ENCODE data around the gene RMND5B.

The RMND5B gene

GRCh38 chr5:178136990-178137389 is 6.2 kb downstream of the RMND5B start:
- no peak for DNase-seq

GRCh38 chr5:178137991-178138390 is 7.2 kb downstream of the RMND5B start:
- no peak for DNase-seq

DNA sequence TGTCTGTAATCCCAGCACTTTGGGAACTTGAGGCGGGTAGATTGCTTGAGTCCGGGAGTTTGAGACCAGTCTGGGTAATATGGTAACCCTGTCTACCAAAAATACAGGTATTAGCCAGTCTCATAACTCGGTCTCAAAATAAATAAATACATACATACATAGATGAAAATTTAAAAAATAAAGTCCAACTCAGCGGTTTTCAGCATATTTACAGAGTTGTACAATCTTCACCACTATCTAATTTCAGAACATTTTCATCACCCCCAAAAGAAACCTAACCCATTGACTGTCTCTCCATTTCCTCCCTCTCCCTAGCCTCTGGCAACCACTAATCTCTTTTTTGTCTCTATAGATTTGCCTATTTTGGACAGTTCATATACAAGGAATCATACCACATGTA is 10.7 kb downstream of the RMND5B start:
- DNase-seq = no peak

DNA sequence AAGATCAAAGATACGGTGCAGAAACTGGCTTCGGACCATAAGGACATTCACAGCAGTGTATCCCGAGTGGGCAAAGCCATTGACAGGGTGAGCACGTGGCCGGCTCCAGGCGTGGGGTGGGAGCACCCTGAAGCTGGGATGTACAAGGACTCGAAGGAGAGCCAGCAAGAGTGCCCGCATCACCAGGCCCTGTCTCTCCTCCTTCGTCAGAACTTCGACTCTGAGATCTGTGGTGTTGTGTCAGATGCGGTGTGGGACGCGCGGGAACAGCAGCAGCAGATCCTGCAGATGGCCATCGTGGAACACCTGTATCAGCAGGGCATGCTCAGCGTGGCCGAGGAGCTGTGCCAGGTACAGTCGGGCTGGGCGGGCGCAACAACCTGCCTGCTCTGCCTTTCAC is 11.8 kb downstream of the RMND5B start:
- no peak for DNase-seq

GRCh38 chr5:178143246-178143645 is 12.4 kb downstream of the RMND5B start:
- DNase-seq = no peak

GRCh38 chr5:178143901-178144300 is 13.1 kb downstream of the RMND5B start:
- DNase-seq = no peak

DNA sequence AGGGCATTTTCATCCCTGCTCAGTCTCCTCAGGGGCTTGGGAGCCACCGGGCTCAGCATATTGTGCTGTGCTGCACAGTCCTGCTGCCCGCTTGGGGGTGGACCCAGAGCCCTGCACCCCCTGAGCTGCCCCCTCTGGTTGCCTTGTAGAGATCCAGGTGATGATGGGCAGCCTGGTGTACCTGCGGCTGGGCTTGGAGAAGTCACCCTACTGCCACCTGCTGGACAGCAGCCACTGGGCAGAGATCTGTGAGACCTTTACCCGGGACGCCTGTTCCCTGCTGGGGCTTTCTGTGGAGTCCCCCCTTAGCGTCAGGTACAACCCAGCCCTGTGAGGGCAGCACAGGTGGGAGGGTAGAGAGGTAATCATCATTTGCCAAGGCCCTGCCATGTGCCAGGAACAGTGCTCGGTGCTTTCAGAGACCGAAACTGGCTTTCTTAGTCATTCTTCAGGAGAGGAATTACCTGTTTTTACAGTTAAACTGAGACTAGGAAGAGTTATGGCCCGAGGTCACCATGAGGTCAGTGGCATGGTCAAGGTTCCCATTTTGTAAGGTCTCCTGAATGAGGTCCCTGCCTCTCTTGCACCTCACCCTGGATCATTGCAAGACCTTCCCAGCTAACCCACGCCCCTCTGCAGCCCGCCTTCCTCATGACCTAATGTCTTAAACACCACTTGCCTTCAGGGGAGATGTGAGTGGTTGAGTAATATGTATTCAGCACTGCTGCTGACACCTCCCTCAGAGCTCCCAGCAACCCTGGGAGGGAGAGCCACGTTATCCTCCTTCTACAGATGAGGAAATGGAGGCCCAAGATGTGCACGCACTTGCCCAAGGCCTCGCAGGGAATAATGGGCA is 15.4 kb downstream of the RMND5B start:
- DNase-seq = peak; percentile 65

GRCh38 chr5:178147406-178147805 is 16.6 kb downstream of the RMND5B start:
- DNase-seq = no peak

GRCh38 chr5:178149199-178149932 is 18.6 kb downstream of the RMND5B start:
- DNase-seq = no peak

GRCh38 chr5:178150977-178151734 is 20.3 kb downstream of the RMND5B start:
- DNase-seq = no peak

DNA sequence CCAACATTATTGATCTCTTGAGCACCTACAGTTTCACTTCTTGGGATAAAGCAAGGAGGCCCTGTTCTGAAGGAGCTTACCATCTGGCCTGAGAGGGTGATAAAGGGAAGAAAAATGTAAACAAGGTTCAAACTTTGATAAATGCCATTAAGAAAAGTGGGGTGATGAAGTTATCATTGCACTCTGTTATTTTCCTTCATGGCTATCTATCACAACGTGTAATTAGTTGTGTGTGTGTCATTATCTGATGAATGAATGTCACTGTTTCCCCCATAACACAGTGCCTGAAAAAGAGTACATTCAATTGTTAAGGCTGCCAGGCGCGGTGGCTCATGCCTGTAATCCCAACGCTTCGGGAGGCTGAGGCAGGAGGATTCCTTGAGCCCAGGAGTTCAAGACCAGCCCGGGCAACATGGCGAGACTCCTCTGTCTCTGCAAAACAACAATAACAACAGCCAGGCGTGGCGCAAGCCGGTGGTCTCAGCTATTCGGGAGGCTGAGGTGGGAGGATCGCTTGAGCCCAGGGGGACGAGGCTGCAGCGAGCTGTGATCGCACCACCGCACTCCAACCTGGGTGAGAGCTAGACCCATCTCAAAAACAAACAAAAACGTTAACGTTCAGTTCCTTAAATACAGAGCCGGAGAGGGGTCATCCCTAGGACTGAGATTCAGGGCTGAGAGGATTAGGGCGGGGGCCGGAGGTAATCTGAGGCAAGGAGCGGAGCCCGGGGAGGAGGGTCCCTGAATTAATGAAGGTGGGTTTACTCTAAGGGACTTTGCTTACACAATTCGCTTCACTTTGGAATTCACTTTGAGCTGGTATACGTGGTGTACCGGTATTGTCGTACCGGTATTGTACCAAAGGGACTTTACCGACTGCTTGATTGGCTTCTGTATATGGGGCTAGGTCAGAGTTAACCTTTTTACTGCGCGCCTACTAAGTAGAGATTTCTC is 22.0 kb downstream of the RMND5B start:
- DNase-seq = no peak

- DNase-seq = peak; percentile 99
These were observed 22.9 kb downstream of the RMND5B start, which contains the start of gene NHP2 for GRCh38 chr5:178153530-178154340. Gene NHP2 (minus strand): TSS chr5:178153885. CDS start chr5:178153817, 68 bp downstream.

DNA sequence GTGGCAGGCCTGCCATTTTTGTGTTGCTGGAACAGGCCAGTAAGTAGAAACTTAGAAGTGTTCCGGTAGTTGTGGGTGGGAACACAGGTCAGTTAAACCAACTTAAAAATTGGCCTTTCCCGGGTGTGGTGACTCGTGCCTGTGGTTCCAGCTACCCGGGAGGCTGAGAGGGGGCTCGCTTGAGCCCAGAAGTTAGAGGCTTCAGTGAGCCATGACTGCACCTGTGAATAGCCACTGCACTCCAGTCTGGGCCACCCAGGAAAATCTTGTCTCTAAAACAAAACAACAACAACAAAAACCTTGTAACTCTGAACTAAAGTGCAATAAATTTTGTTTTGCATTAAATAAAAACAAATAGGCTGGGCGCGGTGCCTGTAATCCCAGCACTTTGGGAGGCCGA is 24.3 kb downstream of the RMND5B start:
- no peak for DNase-seq

DNA sequence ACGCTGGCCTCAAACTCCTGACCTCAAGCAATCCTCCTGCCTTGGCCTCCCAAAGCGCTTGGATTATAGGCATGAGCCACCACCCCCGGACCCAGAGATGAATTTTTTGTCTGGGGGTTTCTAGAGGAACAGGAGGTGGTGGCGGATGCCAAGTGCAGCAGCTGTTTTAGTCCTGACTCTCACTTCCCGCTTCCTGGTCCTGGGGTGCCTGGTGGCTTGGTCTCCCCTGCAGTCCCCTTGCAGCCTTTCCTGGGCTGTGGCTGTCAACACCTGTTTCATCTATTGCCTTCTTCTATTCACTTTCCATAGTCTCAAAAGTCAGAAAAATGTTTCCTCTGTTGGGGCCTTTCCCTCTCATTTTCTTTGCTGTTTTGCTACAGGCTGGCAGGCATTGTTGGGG is 29.4 kb downstream of the RMND5B start:
- no peak for DNase-seq

DNA sequence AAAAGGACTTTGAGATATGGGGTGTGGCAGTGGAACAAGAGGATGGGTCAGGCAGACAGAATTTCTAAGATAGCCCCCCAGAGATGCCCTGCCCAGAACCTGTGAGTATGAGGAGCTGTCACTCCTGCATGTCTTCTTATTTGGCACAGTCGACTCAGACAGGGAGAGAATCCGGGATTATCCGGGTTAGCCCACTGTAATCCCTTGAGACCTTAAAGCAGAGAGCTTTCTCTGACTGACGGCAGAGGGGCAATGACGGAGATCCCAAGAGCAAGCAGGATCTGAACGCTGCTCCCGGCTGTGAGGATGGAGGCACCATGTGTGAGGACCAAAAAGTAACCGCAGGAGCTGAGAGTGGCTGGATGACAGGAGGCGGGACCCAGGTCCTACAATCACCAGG is 31.7 kb downstream of the RMND5B start:
- DNase-seq = no peak

- peak; percentile 91 for DNase-seq
These were observed 33.2 kb downstream of the RMND5B start for GRCh38 chr5:178163772-178164735.

GRCh38 chr5:178165581-178165980 is 34.8 kb downstream of the RMND5B start:
- no peak for DNase-seq

- DNase-seq = no peak
These were observed 39.6 kb downstream of the RMND5B start for GRCh38 chr5:178170455-178170854.

- DNase-seq = no peak
These were observed 43.6 kb downstream of the RMND5B start for GRCh38 chr5:178174456-178174855.

- no peak for DNase-seq
These were observed 46.0 kb downstream of the RMND5B start for GRCh38 chr5:178176791-178177190.

All from stimulated activated CD4-positive, alpha-beta T cell treated with anti-CD3 and anti-CD28 coated beads, Interleukin-1b, Interleukin-23, amount 100 ng/mL, for 48 hours (primary cell).